HCT116 (cell line): ENCODE measurements around the gene RFX2.

Source experiments
- POLR2A ChIP-seq: IDR thresholded peaks from 2 replicates; pipeline ENCODE4 v1.7.0; 2011; ENCODE audit warnings: borderline replicate concordance; ENCODE audit not compliant: insufficient read depth, insufficient read length; ENCODE audit errors: extremely low read depth
- TF ChIP-seq, protein P1 (sequence below), 3 experiments: fragments of 200-600 bp in 1 of 3; sonication (generic) in 1 of 3; IDR thresholded peaks in 2 of 3; conservative IDR thresholded peaks in 1 of 3; 2 replicates each; pipeline ENCODE4 v1.5.1; 2012 to 2017; ENCODE audit warnings: low read depth in 2 of 3, low read length in 2 of 3, antibody characterized with exemption in 1 of 3, borderline replicate concordance in 1 of 3, control low read depth in 1 of 3, mild to moderate bottlenecking in 1 of 3, mixed read lengths in 1 of 3, mixed run types in 1 of 3, moderate library complexity in 1 of 3; ENCODE audit not compliant: insufficient read depth in 1 of 3
- TF ChIP-seq, protein P2 (sequence below): IDR thresholded peaks from 2 replicates; pipeline ENCODE4 v1.6.1; 2012; ENCODE audit warnings: low read depth
- TF ChIP-seq, protein P3 (sequence below): IDR thresholded peaks from 2 replicates; pipeline ENCODE4 v1.6.1; 2012

DNA sequence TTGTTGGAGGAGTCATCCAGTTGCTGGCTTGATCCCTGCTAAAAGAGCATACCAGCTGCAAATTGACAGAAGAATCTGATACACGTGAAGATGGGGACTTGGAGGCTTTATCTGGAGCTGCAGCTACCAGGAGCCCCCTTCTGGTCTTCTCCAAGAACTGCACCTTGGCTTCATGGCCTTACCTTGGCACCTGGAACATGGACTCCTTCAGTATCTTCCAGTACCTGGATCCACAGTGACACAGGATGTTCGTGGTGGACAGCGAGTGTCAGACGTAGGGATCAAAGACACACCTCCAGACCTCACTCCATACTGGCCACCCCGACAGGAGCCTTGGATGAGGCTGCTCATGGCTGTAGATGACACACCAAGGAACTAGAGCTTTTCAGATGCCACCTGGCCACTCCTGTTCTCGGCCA is 15.3 kb upstream of the RFX2 start:
- TF ChIP-seq, protein P1, sequence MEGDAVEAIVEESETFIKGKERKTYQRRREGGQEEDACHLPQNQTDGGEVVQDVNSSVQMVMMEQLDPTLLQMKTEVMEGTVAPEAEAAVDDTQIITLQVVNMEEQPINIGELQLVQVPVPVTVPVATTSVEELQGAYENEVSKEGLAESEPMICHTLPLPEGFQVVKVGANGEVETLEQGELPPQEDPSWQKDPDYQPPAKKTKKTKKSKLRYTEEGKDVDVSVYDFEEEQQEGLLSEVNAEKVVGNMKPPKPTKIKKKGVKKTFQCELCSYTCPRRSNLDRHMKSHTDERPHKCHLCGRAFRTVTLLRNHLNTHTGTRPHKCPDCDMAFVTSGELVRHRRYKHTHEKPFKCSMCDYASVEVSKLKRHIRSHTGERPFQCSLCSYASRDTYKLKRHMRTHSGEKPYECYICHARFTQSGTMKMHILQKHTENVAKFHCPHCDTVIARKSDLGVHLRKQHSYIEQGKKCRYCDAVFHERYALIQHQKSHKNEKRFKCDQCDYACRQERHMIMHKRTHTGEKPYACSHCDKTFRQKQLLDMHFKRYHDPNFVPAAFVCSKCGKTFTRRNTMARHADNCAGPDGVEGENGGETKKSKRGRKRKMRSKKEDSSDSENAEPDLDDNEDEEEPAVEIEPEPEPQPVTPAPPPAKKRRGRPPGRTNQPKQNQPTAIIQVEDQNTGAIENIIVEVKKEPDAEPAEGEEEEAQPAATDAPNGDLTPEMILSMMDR (IDR thresholded peaks at IDR 0.05 in 2 of 3, conservative IDR thresholded peaks at IDR 0.05 in 1 of 3; ENCODE audit: borderline replicate concordance in 1 of 3, insufficient read depth in 1 of 3, low read depth in 2 of 3, low read length in 2 of 3), result peak; percentile 91 to 97 (median 96)
- TF ChIP-seq, protein P2, sequence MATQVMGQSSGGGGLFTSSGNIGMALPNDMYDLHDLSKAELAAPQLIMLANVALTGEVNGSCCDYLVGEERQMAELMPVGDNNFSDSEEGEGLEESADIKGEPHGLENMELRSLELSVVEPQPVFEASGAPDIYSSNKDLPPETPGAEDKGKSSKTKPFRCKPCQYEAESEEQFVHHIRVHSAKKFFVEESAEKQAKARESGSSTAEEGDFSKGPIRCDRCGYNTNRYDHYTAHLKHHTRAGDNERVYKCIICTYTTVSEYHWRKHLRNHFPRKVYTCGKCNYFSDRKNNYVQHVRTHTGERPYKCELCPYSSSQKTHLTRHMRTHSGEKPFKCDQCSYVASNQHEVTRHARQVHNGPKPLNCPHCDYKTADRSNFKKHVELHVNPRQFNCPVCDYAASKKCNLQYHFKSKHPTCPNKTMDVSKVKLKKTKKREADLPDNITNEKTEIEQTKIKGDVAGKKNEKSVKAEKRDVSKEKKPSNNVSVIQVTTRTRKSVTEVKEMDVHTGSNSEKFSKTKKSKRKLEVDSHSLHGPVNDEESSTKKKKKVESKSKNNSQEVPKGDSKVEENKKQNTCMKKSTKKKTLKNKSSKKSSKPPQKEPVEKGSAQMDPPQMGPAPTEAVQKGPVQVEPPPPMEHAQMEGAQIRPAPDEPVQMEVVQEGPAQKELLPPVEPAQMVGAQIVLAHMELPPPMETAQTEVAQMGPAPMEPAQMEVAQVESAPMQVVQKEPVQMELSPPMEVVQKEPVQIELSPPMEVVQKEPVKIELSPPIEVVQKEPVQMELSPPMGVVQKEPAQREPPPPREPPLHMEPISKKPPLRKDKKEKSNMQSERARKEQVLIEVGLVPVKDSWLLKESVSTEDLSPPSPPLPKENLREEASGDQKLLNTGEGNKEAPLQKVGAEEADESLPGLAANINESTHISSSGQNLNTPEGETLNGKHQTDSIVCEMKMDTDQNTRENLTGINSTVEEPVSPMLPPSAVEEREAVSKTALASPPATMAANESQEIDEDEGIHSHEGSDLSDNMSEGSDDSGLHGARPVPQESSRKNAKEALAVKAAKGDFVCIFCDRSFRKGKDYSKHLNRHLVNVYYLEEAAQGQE, result no peak
- TF ChIP-seq, protein P3, sequence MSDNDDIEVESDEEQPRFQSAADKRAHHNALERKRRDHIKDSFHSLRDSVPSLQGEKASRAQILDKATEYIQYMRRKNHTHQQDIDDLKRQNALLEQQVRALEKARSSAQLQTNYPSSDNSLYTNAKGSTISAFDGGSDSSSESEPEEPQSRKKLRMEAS, result 0 out of 2 replicates have a peak, but pooled peaks have one; percentile 50
- no peak for TF ChIP-seq POLR2A
